Activated CD4-positive, CD25-positive, alpha-beta regulatory T cell treated with anti-CD3 and anti-CD28 coated beads, Interleukin-2, amount 50 U/mL, for 24 hours (primary cell): Measurements from ENCODE around the gene NOCT.
A peak's percentile ranks its signal among the peaks of the same experiment; 100 is the strongest.
"Not testable (repeated sequence)": the region's sequence is repeated elsewhere in the genome, so short reads cannot be mapped to it uniquely, and the experiment has no call there.

Experiments used
- ATAC-seq, 2 donors: fragments of 150-1000 bp; cut with Tn5 transposase; one replicate each; pipeline ENCODE4 v1.10.0; 2021; ENCODE audit warnings: mild to moderate bottlenecking in 1 of 2, moderate library complexity in 1 of 2

Gene NOCT

GRCh38 chr4:139011225-139011950 is 4.2 kb upstream of the NOCT start:
- no peak for ATAC-seq

- peak; percentile 30 to 33 for ATAC-seq
Measured at GRCh38 chr4:139014371-139015268, 961 bp upstream of the NOCT start.

- peak; percentile 8 to 9 for ATAC-seq
Measured at GRCh38 chr4:139015948-139016471, 429 bp downstream of the NOCT start.

GRCh38 chr4:139017861-139018260 is 2.3 kb downstream of the NOCT start:
- ATAC-seq, result no peak

- ATAC-seq, result no peak
Measured at GRCh38 chr4:139018501-139018900, 2.9 kb downstream of the NOCT start.

GRCh38 chr4:139018971-139019758 is 3.6 kb downstream of the NOCT start:
- ATAC-seq, result no peak

- no peak for ATAC-seq
Measured at GRCh38 chr4:139020384-139020783, 4.8 kb downstream of the NOCT start.

- ATAC-seq, result not testable (repeated sequence)
Measured at GRCh38 chr4:139021071-139021470, 5.5 kb downstream of the NOCT start.

- no peak for ATAC-seq
Measured at GRCh38 chr4:139022835-139023234, 7.3 kb downstream of the NOCT start.

- ATAC-seq, result no peak
Measured at GRCh38 chr4:139024686-139025085, 9.1 kb downstream of the NOCT start.

GRCh38 chr4:139025841-139026240 is 10.3 kb downstream of the NOCT start:
- no peak for ATAC-seq

GRCh38 chr4:139027776-139028175 is 12.2 kb downstream of the NOCT start:
- no peak for ATAC-seq

- no peak for ATAC-seq
Measured at GRCh38 chr4:139028191-139028661, 12.6 kb downstream of the NOCT start.

GRCh38 chr4:139029866-139030363 is 14.3 kb downstream of the NOCT start:
- not testable (repeated sequence) for ATAC-seq

GRCh38 chr4:139030614-139031235 is 15.1 kb downstream of the NOCT start:
- peak; percentile 38 to 65 for ATAC-seq

GRCh38 chr4:139035650-139036049 is 20.1 kb downstream of the NOCT start:
- no peak for ATAC-seq

- ATAC-seq, result no peak
Measured at GRCh38 chr4:139036885-139037284, 21.3 kb downstream of the NOCT start.

- no peak for ATAC-seq
Measured at GRCh38 chr4:139038874-139039443, 23.4 kb downstream of the NOCT start.

GRCh38 chr4:139042981-139043460 is 27.4 kb downstream of the NOCT start:
- no peak for ATAC-seq

GRCh38 chr4:139044291-139044690 is 28.7 kb downstream of the NOCT start:
- no peak for ATAC-seq

GRCh38 chr4:139048026-139048425 is 32.4 kb downstream of the NOCT start:
- no peak for ATAC-seq
